ENCODE measurements around the gene SCD5.

Gene SCD5

GRCh38 chr4:82713856-82714255 lies 84.7 kb downstream of the SCD5 start:
- no peaks in the 10 kb centered on the region for H3K4me1 ChIP-seq (ENCODE audit: control insufficient read depth in 1 of 2, insufficient read depth in 1 of 2, low read depth in 1 of 2, low read length in 1 of 2)
- no peaks in the 10 kb centered on the region for H3K36me3 ChIP-seq
- no peaks in the 10 kb centered on the region for H3K27me3 ChIP-seq
- H3K4me3 ChIP-seq (ENCODE audit: low read depth in 1 of 2, low read length in 1 of 2) = no peak overlapping the region
- H3K27ac ChIP-seq = no peak overlapping the region
- no peaks in the 10 kb centered on the region for H3K9me3 ChIP-seq
- TF ChIP-seq CTCF (IDR thresholded peaks at IDR 0.05) = no peak

GRCh38 chr4:82712561-82712960 lies 86.0 kb downstream of the SCD5 start:
- TF ChIP-seq CTCF (IDR thresholded peaks at IDR 0.05) = no peak
- no peaks in the 10 kb centered on the region for H3K9me3 ChIP-seq
- H3K27ac ChIP-seq = no peak overlapping the region
- no peaks in the 10 kb centered on the region for H3K27me3 ChIP-seq
- no peaks in the 10 kb centered on the region for H3K36me3 ChIP-seq
- H3K4me3 ChIP-seq (ENCODE audit: low read depth in 1 of 2, low read length in 1 of 2) = no peak overlapping the region
- H3K4me1 ChIP-seq (ENCODE audit: control insufficient read depth in 1 of 2, insufficient read depth in 1 of 2, low read depth in 1 of 2, low read length in 1 of 2) = no peaks in the 10 kb centered on the region

DNA sequence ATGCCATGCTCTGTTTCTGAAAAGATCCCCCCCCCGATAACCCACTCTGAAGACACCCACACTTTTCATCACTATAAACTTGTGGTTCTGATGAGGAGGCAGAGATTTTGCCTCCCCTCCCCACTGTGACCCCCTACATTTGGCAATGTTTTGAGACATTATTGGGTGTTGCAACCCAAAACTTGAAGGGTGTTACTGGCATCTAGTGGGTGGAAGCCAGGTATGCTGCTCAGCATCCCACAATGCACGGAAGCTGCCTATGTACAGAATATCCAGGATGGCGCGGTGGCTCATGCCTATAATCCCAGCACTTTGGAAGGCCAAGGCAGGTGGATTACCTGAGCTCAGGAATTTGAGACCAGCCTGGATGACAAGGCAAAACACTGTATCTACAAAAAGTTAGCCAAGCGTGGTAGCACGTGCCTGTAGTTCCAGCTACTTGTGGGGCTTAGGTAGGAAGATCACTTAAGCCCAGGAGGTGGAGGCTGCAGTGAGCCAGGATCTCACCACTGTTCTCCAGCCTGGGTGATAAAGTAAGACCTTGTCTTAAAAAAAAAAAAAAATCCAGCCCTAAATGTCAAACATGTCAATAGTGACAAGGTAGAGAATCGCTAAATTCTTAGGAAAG lies 87.3 kb downstream of the SCD5 start:
- no peak overlapping the region for H3K4me3 ChIP-seq (ENCODE audit: low read depth in 1 of 2, low read length in 1 of 2)
- no peak for TF ChIP-seq CTCF (IDR thresholded peaks at IDR 0.05)
- H3K27ac ChIP-seq = no peak overlapping the region
- no peaks in the 10 kb centered on the region for H3K36me3 ChIP-seq
- no peaks in the 10 kb centered on the region for H3K4me1 ChIP-seq (ENCODE audit: control insufficient read depth in 1 of 2, insufficient read depth in 1 of 2, low read depth in 1 of 2, low read length in 1 of 2)
- no peaks in the 10 kb centered on the region for H3K9me3 ChIP-seq
- no peaks in the 10 kb centered on the region for H3K27me3 ChIP-seq

- Histone ChIP-seq H3K4me1 (ENCODE audit: control insufficient read depth in 1 of 2, insufficient read depth in 1 of 2, low read depth in 1 of 2, low read length in 1 of 2) (no peaks in the 10 kb centered on the region), H3K36me3 (no peaks in the 10 kb centered on the region), H3K27me3 (no peaks in the 10 kb centered on the region), H3K27ac (no peak overlapping the region), H3K9me3 (no peaks in the 10 kb centered on the region), H3K4me3 (ENCODE audit: low read depth in 1 of 2, low read length in 1 of 2) (no peak overlapping the region)
- TF ChIP-seq CTCF (IDR thresholded peaks at IDR 0.05) = no peak
These were observed 88.2 kb downstream of the SCD5 start for GRCh38 chr4:82710197-82710929.

GRCh38 chr4:82708982-82709381 lies 89.6 kb downstream of the SCD5 start:
- H3K36me3 ChIP-seq = no peaks in the 10 kb centered on the region
- no peaks in the 10 kb centered on the region for H3K9me3 ChIP-seq
- no peaks in the 10 kb centered on the region for H3K4me1 ChIP-seq (ENCODE audit: control insufficient read depth in 1 of 2, insufficient read depth in 1 of 2, low read depth in 1 of 2, low read length in 1 of 2)
- no peak overlapping the region for H3K27ac ChIP-seq
- no peak for TF ChIP-seq CTCF (IDR thresholded peaks at IDR 0.05)
- H3K27me3 ChIP-seq = no peaks in the 10 kb centered on the region
- no peak overlapping the region for H3K4me3 ChIP-seq (ENCODE audit: low read depth in 1 of 2, low read length in 1 of 2)
